ENCODE results near the gene FAM168A.

DNA sequence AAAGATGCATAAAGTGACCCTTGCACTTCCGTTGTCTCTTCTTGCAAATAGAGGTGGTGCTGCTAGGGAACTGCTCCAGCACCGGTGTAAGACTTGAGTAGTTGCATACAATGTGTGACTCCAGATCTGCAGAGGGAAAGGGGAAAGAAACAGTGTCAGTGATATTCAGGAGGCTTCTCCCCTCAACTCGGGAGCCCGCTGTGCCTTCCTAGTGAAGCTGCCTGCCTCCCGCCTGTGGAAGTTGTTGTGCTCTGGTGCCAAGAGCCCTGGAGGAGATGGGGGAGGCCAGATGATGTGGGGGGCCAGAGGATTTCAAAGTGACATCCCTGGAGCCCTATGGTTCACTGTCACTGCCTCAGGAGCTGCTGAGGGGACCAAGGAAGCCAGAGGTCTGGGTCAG lies 191.3 kb downstream of the FAM168A start:
- TF ChIP-seq CTCF (conservative IDR thresholded peaks at IDR 0.05 in 1 of 2, IDR thresholded peaks at IDR 0.05 in 1 of 2; ENCODE audit: extremely low read depth in 1 of 2, insufficient read depth in 1 of 2, low read depth in 1 of 2, low read length in 2 of 2) (no peak), EZH2 (IDR thresholded peaks at IDR 0.05; ENCODE audit: borderline replicate concordance, low read length) (no peak)

Measured in mammary epithelial cell (primary cell).